Kidney (tissue), 14 donors: ENCODE results near the gene OGFOD1. TPM values are rescaled to one million over a fixed set of nuclear protein-coding genes. Genes with fewer than 3 reads are reported as not detected.

Source experiments
- DNase-seq, 5 donors: peaks; one replicate each; pipeline ENCODE4 v3.0.0-alpha.2; 2013 to 2020
- FAIRE-seq: peaks from 2 replicates; lab custom pipeline; 2012; peaks lifted over from hg19 to GRCh38; lab: Jason Lieb, UNC
- H3K27ac ChIP-seq, 2 donors: one replicate each; pipeline ENCODE4 v1.7.0; 2013; ENCODE audit warnings: low read depth in 2 of 2, low read length in 2 of 2, inconsistent platforms in 1 of 2
- H3K27me3 ChIP-seq: one replicate; pipeline ENCODE4 v1.7.1; 2013; ENCODE audit warnings: low read length, inconsistent platforms; ENCODE audit not compliant: control insufficient read depth, insufficient read depth
- H3K36me3 ChIP-seq, 3 donors: one replicate each; pipeline versions ENCODE4 v1.7.0 to v1.7.1; 2013; ENCODE audit warnings: low read length in 3 of 3, control low read depth in 1 of 3, inconsistent platforms in 1 of 3; ENCODE audit not compliant: insufficient read depth in 3 of 3, control insufficient read depth in 2 of 3
- H3K4me1 ChIP-seq, 3 donors: one replicate each; pipeline versions ENCODE4 v1.7.0 to v1.7.1; 2013; ENCODE audit warnings: low read length in 3 of 3, inconsistent platforms in 1 of 3, low read depth in 1 of 3; ENCODE audit not compliant: control insufficient read depth in 2 of 3, insufficient read depth in 2 of 3
- H3K4me3 ChIP-seq, 3 donors: one replicate each; pipeline versions ENCODE4 v1.7.0 to v1.8.1; 2013; ENCODE audit warnings: low read length in 3 of 3, control low read depth in 1 of 3, inconsistent platforms in 1 of 3
- H3K9ac ChIP-seq, 3 donors: one replicate each; pipeline versions ENCODE4 v1.7.0 to v1.7.1; 2013; ENCODE audit warnings: low read length in 3 of 3, control low read depth in 1 of 3, inconsistent platforms in 1 of 3
- H3K9me3 ChIP-seq, 3 donors: one replicate each; pipeline versions ENCODE4 v1.7.0 to v1.7.1; 2013; ENCODE audit warnings: low read length in 3 of 3, control low read depth in 1 of 3, inconsistent platforms in 1 of 3; ENCODE audit not compliant: control insufficient read depth in 2 of 3, insufficient read depth in 1 of 3
- intact Hi-C: fragments of 100-400 bp; cut with DNase I; formaldehyde crosslinking; loops from one replicate; pipeline ENCODE4 v1.11.1; 2022
- polyA plus RNA-seq: library from polyadenylated mRNA; stranded (reverse); fragments of 350-450 nt; fragmentation: Illumina TruSeq; extraction: RNeasy Lipid Tissue Mini Kit (QIAGEN cat#74804); gene quantifications from one replicate; pipeline ENCODE4 v1.2.3, GENCODE V29; 2014; ENCODE audit warnings: low read depth, low replicate concordance; ENCODE audit not compliant: insufficient read depth
- total RNA-seq: library from RNA; stranded (reverse); fragmentation: NEBNext Ultra II Directional; extraction: Animal tissue kit (Norgen Biotek cat#: 25700); gene quantifications from one replicate; pipeline ENCODE4 v1.2.1, GENCODE V29; 2021
- TF ChIP-seq, protein P1 (sequence below): IDR thresholded peaks from 3 replicates; pipeline ENCODE4 v1.5.1; 2012; ENCODE audit warnings: mild to moderate bottlenecking, moderate library complexity, borderline replicate concordance; ENCODE audit not compliant: insufficient read depth; ENCODE audit errors: extremely low read depth
- donor health status: control.
- donor health status: control.
- donor health status: control.
- donor health status: control.
- donor health status: control.
- donor health status: DM: yes; HTN: yes; CAD: no.
- donor health status: Normal renal cell carcinoma (clear cell type).

OGFOD1 gene
- total and polyA plus RNA-seq, 2 donors from 2014 or later = 16.1 to 39.4 TPM

DNA sequence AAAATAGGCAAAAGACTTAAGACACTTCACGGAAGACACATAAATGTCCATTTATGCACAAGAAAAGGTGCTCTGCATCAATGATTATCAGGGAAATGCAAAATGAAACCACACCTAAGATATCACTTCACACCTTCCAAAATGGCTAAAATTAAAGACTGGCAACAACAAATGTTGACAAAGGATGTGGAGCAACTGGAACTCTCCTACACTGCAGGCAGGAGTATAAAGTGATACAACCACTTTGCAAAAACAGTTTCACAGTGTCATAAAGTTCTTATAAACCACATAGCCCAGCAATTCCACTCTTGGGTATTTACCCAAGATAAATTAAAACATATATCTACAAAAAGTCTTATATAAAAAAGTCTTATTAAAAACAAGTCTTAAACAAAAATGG lies 60.7 kb downstream of the OGFOD1 start:
- DNase-seq (no peak), FAIRE-seq (no peak)
- Histone ChIP-seq H3K27ac (no peak overlapping the region), H3K9ac (no peak overlapping the region), H3K4me1 (peaks cover 0 to 10% (median 4%) of the 10 kb centered on the region in 3 donors), H3K36me3 (peaks cover 2 to 26% (median 14%) of the 10 kb centered on the region in 3 donors), H3K27me3 (no peaks in the 10 kb centered on the region), H3K4me3 (no peak overlapping the region), H3K9me3 (no peaks in the 10 kb centered on the region)
- intact Hi-C loops = no loop called here
- TF ChIP-seq, protein P1, sequence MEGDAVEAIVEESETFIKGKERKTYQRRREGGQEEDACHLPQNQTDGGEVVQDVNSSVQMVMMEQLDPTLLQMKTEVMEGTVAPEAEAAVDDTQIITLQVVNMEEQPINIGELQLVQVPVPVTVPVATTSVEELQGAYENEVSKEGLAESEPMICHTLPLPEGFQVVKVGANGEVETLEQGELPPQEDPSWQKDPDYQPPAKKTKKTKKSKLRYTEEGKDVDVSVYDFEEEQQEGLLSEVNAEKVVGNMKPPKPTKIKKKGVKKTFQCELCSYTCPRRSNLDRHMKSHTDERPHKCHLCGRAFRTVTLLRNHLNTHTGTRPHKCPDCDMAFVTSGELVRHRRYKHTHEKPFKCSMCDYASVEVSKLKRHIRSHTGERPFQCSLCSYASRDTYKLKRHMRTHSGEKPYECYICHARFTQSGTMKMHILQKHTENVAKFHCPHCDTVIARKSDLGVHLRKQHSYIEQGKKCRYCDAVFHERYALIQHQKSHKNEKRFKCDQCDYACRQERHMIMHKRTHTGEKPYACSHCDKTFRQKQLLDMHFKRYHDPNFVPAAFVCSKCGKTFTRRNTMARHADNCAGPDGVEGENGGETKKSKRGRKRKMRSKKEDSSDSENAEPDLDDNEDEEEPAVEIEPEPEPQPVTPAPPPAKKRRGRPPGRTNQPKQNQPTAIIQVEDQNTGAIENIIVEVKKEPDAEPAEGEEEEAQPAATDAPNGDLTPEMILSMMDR = no peak

DNA sequence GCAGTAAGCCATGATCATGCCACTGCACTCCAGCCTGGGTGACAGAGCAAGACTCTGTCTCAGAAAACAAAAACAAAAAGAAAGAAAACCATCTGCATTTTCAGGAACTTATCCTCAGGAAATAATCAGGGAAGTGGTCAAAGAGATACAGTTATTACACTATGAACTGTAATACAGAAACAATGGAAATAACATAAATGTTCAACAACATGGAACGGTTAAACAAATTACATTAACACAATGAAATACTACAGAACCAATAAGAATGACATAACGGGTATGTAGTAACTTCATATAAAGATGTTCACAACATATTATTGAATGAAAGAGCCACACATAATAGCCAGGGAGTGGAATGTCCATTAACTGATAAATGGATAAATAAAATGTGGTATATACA lies 61.7 kb downstream of the OGFOD1 start:
- Histone ChIP-seq H3K27me3 (no peaks in the 10 kb centered on the region), H3K27ac (no peak overlapping the region), H3K36me3 (peaks cover 2 to 24% (median 12%) of the 10 kb centered on the region in 3 donors), H3K4me3 (no peak overlapping the region), H3K9ac (no peak overlapping the region), H3K4me1 (peaks cover 0 to 13% (median 12%) of the 10 kb centered on the region in 3 donors), H3K9me3 (no peaks in the 10 kb centered on the region)
- FAIRE-seq (no peak), DNase-seq (no peak)
- TF ChIP-seq, protein P1 = no peak
- intact Hi-C loops = no loop called here

DNA sequence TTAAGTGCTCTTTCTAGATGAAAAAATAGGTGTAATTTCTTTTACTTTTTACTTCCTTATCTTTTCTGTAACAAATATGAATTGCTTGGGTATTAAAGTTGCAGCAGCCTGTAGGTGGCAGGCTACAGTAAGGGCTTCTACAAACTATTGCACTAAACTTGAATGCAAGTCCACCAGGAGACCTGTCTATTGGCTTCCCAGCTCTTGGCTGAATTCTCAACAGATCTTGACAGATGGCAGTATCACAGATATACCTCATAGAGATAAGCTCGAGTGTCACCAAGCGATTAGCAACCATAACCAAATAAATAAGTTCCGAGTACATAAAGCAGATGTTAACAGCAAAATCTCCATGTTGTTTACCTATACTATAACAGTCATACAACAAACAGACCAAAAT lies 62.6 kb downstream of the OGFOD1 start:
- no peak overlapping the region for H3K27ac ChIP-seq
- no peaks in the 10 kb centered on the region for H3K9me3 ChIP-seq
- H3K36me3 ChIP-seq = peaks cover 2 to 16% (median 8%) of the 10 kb centered on the region in 3 donors
- peak in 2 of 5 donors; percentile 31 to 51 for DNase-seq
- intact Hi-C loops = no loop called here
- TF ChIP-seq, protein P1 = peak; percentile 61
- peaks cover 0 to 16% (median 12%) of the 10 kb centered on the region in 3 donors for H3K4me1 ChIP-seq
- no peak overlapping the region for H3K4me3 ChIP-seq
- FAIRE-seq = peak; percentile 27
- H3K27me3 ChIP-seq = no peaks in the 10 kb centered on the region
- no peak overlapping the region for H3K9ac ChIP-seq

DNA sequence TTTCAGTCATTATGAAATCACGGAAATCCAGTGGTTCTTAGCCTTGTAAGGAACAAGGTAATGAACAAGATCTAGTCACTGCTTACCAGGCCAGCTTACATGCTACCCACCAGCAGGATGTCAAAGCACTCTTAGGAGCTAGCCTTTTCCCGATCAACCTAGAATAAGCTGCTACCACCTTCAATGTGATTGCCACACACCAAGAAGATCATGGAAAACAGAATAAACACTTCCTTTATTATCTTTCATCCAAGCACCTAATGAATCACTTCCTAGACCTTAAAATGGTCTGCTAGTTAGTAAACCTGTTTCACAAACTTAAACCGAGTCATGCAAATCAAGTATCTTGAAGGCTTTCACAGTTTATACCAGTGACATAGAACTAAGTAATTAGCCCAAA lies 63.5 kb downstream of the OGFOD1 start:
- H3K9ac ChIP-seq = no peak overlapping the region
- DNase-seq (no peak), FAIRE-seq (no peak)
- no peaks in the 10 kb centered on the region for H3K27me3 ChIP-seq
- no peaks in the 10 kb centered on the region for H3K9me3 ChIP-seq
- H3K27ac ChIP-seq = no peak overlapping the region
- intact Hi-C loops = no loop called here
- peaks cover 0 to 16% (median 12%) of the 10 kb centered on the region in 3 donors for H3K4me1 ChIP-seq
- H3K36me3 ChIP-seq = peaks cover 2 to 9% (median 6%) of the 10 kb centered on the region in 3 donors
- TF ChIP-seq, protein P1 = no peak
- no peak overlapping the region for H3K4me3 ChIP-seq
